Right hindlimb (tissue), 1 donor: ENCODE data around the gene LMOD2.
"Not testable (repeated sequence)": the region's sequence is repeated elsewhere in the genome, so short reads cannot be mapped to it uniquely, and the experiment has no call there.

ENCODE experiments used
- DNase-seq: peaks from one replicate; pipeline ENCODE4 v3.0.0-alpha.2; 2018

The LMOD2 gene

DNA sequence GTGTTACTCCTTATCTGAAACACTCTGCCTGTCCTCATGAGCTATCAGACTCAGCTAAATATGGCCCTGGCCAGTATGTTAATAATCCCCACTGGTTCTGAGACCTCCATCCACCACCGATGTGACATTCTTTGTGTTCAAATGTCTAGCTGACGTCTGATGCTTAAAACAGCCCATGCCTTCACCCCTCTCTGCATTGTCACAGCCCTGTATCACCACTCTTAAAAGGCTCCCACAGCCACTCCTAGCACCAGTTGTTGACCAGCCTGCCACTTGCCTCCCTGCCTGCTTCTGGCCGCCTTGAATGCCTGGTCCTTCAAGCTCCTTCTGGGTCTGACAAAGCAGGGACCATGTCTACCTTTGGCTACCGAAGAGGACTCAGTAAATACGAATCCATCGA lies at the start of gene LMOD2:
LMOD2 (plus strand) TSS at position 253 of the 400 bp plus-strand sequence; CDS start at position 351, 98 bp downstream.
- peak; percentile 39 for DNase-seq

DNA sequence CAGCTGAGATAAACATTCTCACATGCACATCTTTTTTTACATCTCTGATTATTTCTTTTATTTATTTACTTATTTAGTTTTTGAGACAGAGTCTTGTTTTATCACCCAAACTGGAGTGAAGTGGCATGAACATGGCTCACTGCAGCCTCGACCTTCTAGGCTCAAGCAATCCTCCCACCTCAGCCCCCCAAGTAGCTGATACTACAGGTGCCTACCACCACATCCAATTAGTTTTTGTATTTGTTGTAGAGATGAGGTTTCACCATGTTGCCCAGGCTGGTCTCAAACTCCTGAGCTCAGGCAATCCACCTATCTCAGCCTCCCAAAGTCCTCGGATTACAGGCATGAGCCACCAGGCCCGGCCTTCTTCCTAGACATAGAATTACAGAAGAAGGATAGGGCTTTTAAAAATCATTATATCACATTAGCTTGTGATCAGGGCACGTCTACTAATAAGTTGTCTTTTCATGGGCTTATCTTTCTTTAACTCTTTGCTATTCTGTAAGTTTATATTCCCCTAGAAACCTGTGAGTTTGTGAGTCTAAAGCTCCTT lies 48.2 kb upstream of the LMOD2 start:
- DNase-seq, result no peak

- DNase-seq, result no peak
Observed at GRCh38 chr7:123608991-123609882, 46.4 kb upstream of the LMOD2 start.

DNA sequence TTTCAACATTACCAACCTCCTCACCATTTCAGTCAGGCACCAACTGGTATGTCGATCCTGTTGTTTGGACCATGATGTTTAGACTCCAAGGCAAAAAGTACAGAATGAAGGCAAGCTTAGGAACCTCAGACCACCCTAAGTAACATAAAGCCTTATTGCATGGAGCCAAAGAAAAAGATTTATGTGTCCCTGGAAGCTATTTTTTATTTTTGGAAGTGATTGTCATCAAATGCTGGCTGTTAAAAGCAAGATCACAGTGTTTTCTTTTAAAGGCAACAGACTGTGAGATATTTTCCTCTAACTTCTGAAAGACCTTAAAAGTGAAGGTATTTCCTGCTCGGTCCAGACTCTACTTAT lies 45.8 kb upstream of the LMOD2 start:
- no peak for DNase-seq

- DNase-seq, result no peak
Observed at GRCh38 chr7:123612024-123612423, 43.6 kb upstream of the LMOD2 start.

GRCh38 chr7:123615344-123615743 lies 40.3 kb upstream of the LMOD2 start:
- DNase-seq, result no peak

- DNase-seq, result no peak
Observed at GRCh38 chr7:123616223-123616622, 39.4 kb upstream of the LMOD2 start.

- DNase-seq, result no peak
Observed at GRCh38 chr7:123621707-123622106, 34.0 kb upstream of the LMOD2 start.

DNA sequence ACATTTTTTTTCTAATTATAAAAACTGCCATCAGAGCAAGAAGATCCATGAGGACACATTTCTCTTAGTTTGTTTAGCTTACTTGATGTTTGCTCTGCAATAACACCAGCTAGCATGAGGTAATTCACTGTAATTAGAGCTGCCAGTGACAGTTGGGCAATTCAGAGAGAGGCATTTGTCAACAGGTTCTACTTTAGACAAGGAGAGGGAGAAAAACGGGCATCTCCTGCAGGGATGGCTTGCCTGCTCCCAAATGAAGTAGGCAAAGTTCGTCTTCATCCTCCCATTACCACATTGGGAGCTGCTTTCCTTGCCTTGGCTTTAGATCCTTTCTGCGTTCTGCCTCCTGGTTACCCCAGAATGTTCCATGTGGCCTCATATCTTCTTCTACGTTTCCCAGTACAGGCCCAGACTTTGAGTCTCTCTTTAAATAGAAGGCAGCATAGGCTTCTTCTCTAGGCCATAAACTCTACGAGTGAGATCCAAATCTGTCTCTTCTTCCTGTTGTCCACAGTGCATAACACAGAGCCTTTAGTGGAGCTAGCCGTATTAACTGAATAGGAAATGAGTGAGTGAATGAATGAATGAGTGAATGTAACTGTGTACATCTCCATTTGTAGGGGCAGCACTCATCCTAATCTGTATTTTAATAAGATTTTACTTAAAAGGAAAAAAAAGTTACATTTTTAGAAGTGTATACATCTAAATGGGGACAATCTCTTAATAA lies 32.8 kb upstream of the LMOD2 start:
- DNase-seq, result no peak

DNA sequence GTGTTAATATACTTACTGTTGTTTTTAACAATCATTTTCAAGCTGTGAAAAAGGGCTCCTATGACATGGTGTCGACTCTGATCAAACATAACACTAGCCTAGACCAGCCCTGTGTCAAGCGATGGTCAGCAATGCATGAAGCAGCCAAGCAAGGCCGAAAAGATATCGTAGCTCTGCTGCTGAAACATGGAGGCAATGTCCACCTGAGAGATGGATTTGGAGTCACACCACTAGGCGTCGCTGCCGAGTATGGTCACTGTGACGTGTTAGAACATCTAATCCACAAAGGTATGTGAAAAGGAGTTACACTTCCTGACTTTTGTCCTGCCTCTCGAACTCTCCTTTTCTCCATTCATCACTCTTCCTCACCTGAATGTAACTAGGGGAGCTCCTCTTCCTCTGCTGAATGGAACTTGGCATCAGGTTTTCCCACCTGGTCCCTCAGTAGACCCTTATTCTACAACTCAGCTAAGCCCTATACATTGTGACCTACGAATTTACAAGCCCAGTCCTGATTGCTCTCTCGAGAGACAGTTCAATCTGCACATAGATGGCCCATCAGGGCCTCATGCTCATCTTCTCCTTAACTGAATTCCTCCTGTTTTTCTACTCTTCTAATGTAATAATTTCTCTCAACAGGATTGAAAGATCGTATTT lies 31.0 kb upstream of the LMOD2 start:
- DNase-seq, result peak; percentile 24

DNA sequence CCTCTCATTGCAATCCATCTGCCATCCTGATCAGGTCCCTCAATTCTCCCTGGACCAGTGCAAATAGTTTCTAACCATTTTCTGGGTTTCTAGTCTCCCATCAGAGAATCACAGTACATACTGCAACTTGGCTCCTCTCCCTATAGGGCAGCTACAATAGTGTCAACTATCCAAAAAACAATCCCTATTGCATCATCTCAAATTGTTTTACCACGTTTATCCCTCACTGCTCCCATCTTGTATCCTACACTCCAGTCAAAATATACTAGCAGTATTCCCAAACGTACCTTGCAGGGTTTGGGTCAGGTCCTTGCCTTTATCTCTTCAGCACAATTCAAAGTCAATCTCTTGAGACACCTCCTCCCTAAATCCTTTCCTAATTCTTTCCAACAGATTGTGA lies 30.4 kb upstream of the LMOD2 start:
- no peak for DNase-seq

DNA sequence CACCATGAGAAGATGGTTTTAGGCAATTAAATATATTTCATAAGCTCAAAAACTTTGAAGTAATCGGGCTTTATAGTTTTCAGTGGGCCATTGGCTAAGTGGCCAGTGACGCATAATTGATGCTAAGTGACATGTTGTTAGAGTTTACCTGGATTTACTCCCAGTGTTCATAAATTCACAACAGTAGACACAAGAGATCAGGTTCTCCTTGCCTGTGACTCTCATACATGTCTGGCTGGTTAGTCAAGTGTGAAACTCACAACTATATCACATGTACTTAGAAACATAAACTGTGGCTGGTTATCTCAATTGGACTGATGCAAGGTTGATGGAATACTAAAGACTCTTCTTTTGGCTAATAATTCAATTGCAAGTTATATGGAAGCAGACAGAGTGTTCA lies 27.8 kb upstream of the LMOD2 start:
- DNase-seq, result no peak

- no peak for DNase-seq
Observed at GRCh38 chr7:123628829-123629228, 26.8 kb upstream of the LMOD2 start.

DNA sequence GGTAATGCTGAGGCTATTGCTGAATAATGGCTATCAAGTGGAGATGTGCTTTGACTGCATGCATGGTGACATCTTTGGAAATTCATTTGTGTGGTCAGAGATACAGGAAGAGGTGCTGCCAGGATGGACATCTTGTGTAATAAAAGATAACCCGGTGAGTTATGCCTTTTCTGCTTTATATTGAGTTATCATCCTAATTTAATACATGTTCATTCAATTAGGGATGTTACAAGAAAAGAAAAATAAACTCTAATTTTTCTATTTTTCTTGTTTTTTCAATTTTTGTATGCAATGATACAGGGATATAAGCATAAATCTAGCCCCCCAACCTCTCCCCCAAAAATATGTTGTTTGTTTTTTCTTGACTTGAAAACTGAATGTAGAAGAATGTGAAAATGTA lies 26.4 kb upstream of the LMOD2 start:
- DNase-seq, result no peak

DNA sequence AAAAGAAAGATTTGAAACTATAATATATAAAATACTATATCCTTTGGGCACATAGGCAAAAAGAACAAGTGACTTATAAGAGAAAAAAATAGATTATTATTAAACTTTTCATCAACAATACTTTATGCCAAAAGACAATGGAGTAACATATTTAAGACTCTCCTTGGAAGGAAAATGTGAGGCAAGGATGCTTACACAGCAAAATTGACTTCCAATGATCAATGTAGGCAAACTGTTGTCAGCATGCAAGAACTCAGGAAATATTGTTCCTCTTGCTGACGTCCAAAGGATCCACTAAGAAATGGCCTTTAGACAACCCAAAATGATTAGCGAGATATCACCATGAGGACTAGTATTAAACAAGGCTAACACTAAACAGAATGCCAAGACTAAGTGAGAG lies 22.9 kb upstream of the LMOD2 start:
- DNase-seq, result no peak

DNA sequence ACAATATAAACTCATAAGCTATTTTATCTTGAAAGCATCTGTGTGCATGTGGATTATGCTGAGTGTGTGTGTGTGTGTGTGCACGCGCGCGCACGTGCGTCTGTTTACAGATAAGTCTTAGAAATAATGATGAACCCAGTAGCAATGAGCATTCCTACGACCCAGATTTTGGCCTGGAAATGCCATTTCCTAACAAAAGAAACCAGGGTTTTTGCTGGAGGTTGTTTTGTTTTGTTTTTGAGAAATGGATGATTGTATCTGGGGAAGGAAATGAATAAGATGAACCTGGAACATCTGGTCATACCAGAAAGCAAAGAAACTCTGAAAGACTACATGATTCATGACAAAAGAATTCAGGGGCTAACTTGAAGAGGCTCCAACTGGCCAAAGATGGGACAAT lies 22.1 kb upstream of the LMOD2 start:
- DNase-seq, result no peak

GRCh38 chr7:123634011-123634573 lies 21.6 kb upstream of the LMOD2 start:
- not testable (repeated sequence) for DNase-seq

GRCh38 chr7:123635551-123636359 lies 19.9 kb upstream of the LMOD2 start:
- DNase-seq, result no peak

GRCh38 chr7:123637203-123637602 lies 18.5 kb upstream of the LMOD2 start:
- no peak for DNase-seq

DNA sequence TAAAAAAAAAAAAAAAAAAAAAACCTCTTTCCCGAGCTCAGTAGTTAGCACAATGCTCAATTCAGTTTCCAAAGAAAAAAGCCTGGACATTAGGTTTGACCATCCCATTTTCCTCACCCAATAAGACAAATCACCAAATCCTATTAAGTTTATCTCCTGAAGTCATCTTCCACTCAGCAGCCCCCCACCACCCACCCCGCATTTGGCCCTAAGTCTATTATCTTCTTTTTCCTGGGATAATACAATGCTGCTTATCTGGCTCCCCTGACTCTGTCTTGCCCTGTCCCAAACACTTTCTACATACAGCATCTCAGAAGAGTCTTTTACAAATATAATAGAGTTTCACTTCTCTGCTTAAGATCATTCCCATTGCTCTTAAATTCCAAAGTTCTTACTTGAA lies 17.8 kb upstream of the LMOD2 start:
- DNase-seq, result no peak

GRCh38 chr7:123639631-123640030 lies 16.0 kb upstream of the LMOD2 start:
- DNase-seq, result no peak

DNA sequence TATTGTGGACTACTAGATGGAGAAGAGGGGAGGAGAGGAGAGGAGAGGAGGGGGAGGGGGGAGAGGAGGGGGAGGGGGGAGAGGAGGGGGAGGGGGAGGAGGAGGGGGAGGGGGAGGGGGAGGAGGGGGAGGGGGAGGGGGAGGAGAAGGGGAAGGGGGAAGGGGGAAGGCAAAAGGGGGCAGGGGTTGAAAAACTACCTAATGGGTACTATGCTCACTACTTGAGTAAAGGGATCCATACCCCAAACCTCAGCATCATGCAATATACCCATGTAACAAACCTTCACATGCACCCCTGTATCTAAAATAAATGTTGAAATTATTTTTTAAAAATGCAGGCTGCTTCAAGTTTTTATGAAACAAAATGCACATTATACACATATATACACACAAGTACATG lies 15.1 kb upstream of the LMOD2 start:
- DNase-seq, result no peak
